Endodermal cell (in vitro differentiated cells): ENCODE measurements around the gene COPE. TPM values are rescaled to one million over a fixed set of nuclear protein-coding genes. Genes with fewer than 3 reads are reported as not detected.

Experiments
- DNase-seq: peaks from one replicate; pipeline ENCODE4 v3.0.0-alpha.2; 2017
- H3K27ac ChIP-seq: 2 replicates; pipeline ENCODE4 v1.5.1; 2013; ENCODE audit warnings: mild to moderate bottlenecking, low read depth, low read length, moderate library complexity
- H3K27me3 ChIP-seq: 2 replicates; pipeline ENCODE4 v1.6.1; 2013; ENCODE audit warnings: mild to moderate bottlenecking, low read length, moderate library complexity; ENCODE audit not compliant: insufficient read depth, control insufficient read depth, poor library complexity, severe bottlenecking
- H3K36me3 ChIP-seq: 2 replicates; pipeline ENCODE4 v1.7.0; 2013; ENCODE audit warnings: mild to moderate bottlenecking, low read length, moderate library complexity; ENCODE audit not compliant: control insufficient read depth, insufficient read depth
- H3K4me1 ChIP-seq: one replicate; pipeline ENCODE4 v1.7.0; 2013; ENCODE audit warnings: low read length; ENCODE audit not compliant: control insufficient read depth, insufficient read depth
- H3K4me3 ChIP-seq: 2 replicates; pipeline ENCODE4 v1.5.1; 2013; ENCODE audit warnings: mild to moderate bottlenecking, low read length, moderate library complexity
- H3K9ac ChIP-seq: 2 replicates; pipeline ENCODE4 v1.6.1; 2013; ENCODE audit warnings: mild to moderate bottlenecking, low read length, moderate library complexity; ENCODE audit not compliant: poor library complexity, severe bottlenecking; ENCODE audit errors: extremely low read depth
- H3K9me3 ChIP-seq: 2 replicates; pipeline ENCODE4 v1.6.1; 2013; ENCODE audit warnings: mild to moderate bottlenecking, low read length, moderate library complexity; ENCODE audit not compliant: control insufficient read depth
- H3K27ac Mint-ChIP-seq: 2 replicates; pipeline ENCODE4 v1.8.0; 2020; ENCODE audit warnings: mixed read lengths
- H3K27me3 Mint-ChIP-seq: 2 replicates; pipeline ENCODE4 v1.8.0; 2021; ENCODE audit warnings: mild to moderate bottlenecking, mixed read lengths; ENCODE audit not compliant: insufficient read depth
- H3K36me3 Mint-ChIP-seq: 2 replicates; pipeline ENCODE4 v1.8.0; 2020; ENCODE audit warnings: low read depth, mixed read lengths
- H3K4me1 Mint-ChIP-seq: 2 replicates; pipeline ENCODE4 v1.8.0; 2020; ENCODE audit warnings: mixed read lengths
- H3K4me3 Mint-ChIP-seq: 2 replicates; pipeline ENCODE4 v1.8.0; 2020; ENCODE audit warnings: mild to moderate bottlenecking, moderate library complexity, mixed read lengths
- H3K9me3 Mint-ChIP-seq: 2 replicates; pipeline ENCODE4 v1.8.0; 2020; ENCODE audit warnings: mild to moderate bottlenecking, mixed read lengths
- WGBS, 2 experiments: methylation state at CpG; one replicate each; pipeline versions ENCODE4 v1.1.5 to v1.1.7; 2013; ENCODE audit warnings: missing lambda C conversion rate in 2 of 2, mixed read lengths in 1 of 2; ENCODE audit not compliant: insufficient coverage in 1 of 2, insufficient read length in 1 of 2; 5-methylcytosine and 5-hydroxymethylcytosine counted together
- total RNA-seq, 2 donors: library from RNA; stranded (reverse); fragmentation: NEBNext Ultra II Directional in 1 of 2; extraction: Animal tissue kit (Norgen Biotek cat#: 25700) in 1 of 2; gene quantifications; 2 replicates in 1 of 2; 3 replicates in 1 of 2; pipeline ENCODE4 v1.2.1, GENCODE V29; 2021
- TF ChIP-seq, protein P1 (sequence below): fragments of 200-600 bp; sonication (generic); conservative IDR thresholded peaks from 2 replicates; pipeline ENCODE4 v1.5.0; 2021; ENCODE audit warnings: antibody characterized with exemption, mild to moderate bottlenecking

The COPE gene
- total RNA-seq, 2 donors from 2014 or later: 226 to 241 TPM

- peaks cover 9% of the 10 kb centered on the region for H3K4me1 Mint-ChIP-seq
- H3K9me3 Mint-ChIP-seq: peaks cover 7% of the 10 kb centered on the region
- peaks cover 42% of the 10 kb centered on the region for H3K36me3 ChIP-seq
- no peak overlapping the region for H3K4me3 Mint-ChIP-seq
- H3K27ac ChIP-seq: no peak overlapping the region
- peaks cover 8% of the 10 kb centered on the region for H3K9me3 ChIP-seq
- peaks cover under 1% of the 10 kb centered on the region for H3K4me1 ChIP-seq
- H3K27me3 ChIP-seq: no peaks in the 10 kb centered on the region
- no peak overlapping the region for H3K27ac Mint-ChIP-seq
- H3K27me3 Mint-ChIP-seq: no peaks in the 10 kb centered on the region
- TF ChIP-seq, protein P1, sequence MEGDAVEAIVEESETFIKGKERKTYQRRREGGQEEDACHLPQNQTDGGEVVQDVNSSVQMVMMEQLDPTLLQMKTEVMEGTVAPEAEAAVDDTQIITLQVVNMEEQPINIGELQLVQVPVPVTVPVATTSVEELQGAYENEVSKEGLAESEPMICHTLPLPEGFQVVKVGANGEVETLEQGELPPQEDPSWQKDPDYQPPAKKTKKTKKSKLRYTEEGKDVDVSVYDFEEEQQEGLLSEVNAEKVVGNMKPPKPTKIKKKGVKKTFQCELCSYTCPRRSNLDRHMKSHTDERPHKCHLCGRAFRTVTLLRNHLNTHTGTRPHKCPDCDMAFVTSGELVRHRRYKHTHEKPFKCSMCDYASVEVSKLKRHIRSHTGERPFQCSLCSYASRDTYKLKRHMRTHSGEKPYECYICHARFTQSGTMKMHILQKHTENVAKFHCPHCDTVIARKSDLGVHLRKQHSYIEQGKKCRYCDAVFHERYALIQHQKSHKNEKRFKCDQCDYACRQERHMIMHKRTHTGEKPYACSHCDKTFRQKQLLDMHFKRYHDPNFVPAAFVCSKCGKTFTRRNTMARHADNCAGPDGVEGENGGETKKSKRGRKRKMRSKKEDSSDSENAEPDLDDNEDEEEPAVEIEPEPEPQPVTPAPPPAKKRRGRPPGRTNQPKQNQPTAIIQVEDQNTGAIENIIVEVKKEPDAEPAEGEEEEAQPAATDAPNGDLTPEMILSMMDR: no peak
- no peak for DNase-seq
- peaks cover 68% of the 10 kb centered on the region for H3K36me3 Mint-ChIP-seq
- no peak overlapping the region for H3K4me3 ChIP-seq
- 93 to 97% methylated on average over 6 to 7 of the region's 7 CpGs for WGBS, 2 experiments
- no peak overlapping the region for H3K9ac ChIP-seq
These were observed 42.3 kb downstream of the COPE start for GRCh38 chr19:18876865-18877264.

DNA sequence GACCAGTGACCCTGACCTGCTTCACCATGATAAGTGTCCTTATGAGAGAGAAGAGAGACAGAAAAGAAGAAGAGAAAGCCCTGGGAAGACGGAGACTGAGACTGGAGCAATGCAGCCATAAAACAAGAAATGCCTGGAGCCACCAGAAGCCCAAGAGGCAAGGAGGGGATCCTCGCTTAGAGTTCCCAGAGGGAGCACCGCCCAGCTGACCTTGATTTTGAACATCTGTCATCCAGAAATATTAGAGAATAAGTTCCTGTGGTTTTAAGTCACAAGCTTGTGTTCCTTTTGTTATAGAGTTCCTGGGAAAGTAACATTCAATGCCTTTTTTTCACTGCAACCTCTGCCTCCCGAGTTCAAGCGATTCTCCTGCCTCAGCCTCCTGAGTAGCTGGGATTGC, 43.5 kb downstream of the COPE start:
- Mint-ChIP-seq H3K27ac (no peak overlapping the region), H3K4me3 (no peak overlapping the region)
- TF ChIP-seq, protein P1: no peak

GRCh38 chr19:18871543-18871942, 47.6 kb downstream of the COPE start:
- H3K36me3 ChIP-seq: peaks cover 37% of the 10 kb centered on the region
- peak; percentile 63 for DNase-seq
- Mint-ChIP-seq H3K4me3 (no peak overlapping the region), H3K27me3 (no peaks in the 10 kb centered on the region), H3K4me1 (peaks cover 16% of the 10 kb centered on the region), H3K9me3 (peaks cover under 1% of the 10 kb centered on the region), H3K36me3 (peaks cover 44% of the 10 kb centered on the region), H3K27ac (peak overlapping the region; percentile 57)
- H3K27me3 ChIP-seq: no peaks in the 10 kb centered on the region
- TF ChIP-seq, protein P1: no peak
- H3K4me3 ChIP-seq: no peak overlapping the region
- H3K4me1 ChIP-seq: peaks cover 3% of the 10 kb centered on the region
- WGBS, 2 experiments: 75 to 84% methylated on average over 3 to 7 of the region's 7 CpGs
- no peak overlapping the region for H3K9ac ChIP-seq
- H3K27ac ChIP-seq: no peak overlapping the region
- peaks cover under 1% of the 10 kb centered on the region for H3K9me3 ChIP-seq

More for the DNA sequence above, 43.5 kb downstream of the COPE start:
- Histone ChIP-seq H3K4me1 (peaks cover 3% of the 10 kb centered on the region), H3K4me3 (no peak overlapping the region), H3K9ac (no peak overlapping the region), H3K36me3 (peaks cover 36% of the 10 kb centered on the region), H3K27me3 (no peaks in the 10 kb centered on the region), H3K9me3 (peaks cover 8% of the 10 kb centered on the region), H3K27ac (no peak overlapping the region)
- no peak for DNase-seq
- Mint-ChIP-seq H3K36me3 (peaks cover 58% of the 10 kb centered on the region), H3K4me1 (peaks cover 16% of the 10 kb centered on the region), H3K9me3 (peaks cover 7% of the 10 kb centered on the region), H3K27me3 (no peaks in the 10 kb centered on the region)
- 94 to 95% methylated on average over 5 of the region's 5 CpGs for WGBS, 2 experiments
